Hippocampal formation (tissue), 2 donors: ENCODE results near the gene ZNF22.
"Not testable (repeated sequence)": the region's sequence is repeated elsewhere in the genome, so short reads cannot be mapped to it uniquely, and the experiment has no call there.

Experiments used
- DNase-seq, 2 donors: peaks; one replicate each; lab custom pipeline; 2025; lab: John Stamatoyannopoulos, UW

ZNF22 gene

GRCh38 chr10:44991571-44991970 is 9.2 kb upstream of the ZNF22 start:
- no peak for DNase-seq

- no peak for DNase-seq
Measured at GRCh38 chr10:44992070-44992731, 8.5 kb upstream of the ZNF22 start.

GRCh38 chr10:44992732-44993225 is 7.9 kb upstream of the ZNF22 start:
- no peak for DNase-seq

GRCh38 chr10:44993226-44993921 is 7.3 kb upstream of the ZNF22 start:
- no peak for DNase-seq

GRCh38 chr10:44993922-44994751 is 6.6 kb upstream of the ZNF22 start:
- no peak for DNase-seq

- DNase-seq = no peak
Measured at GRCh38 chr10:44994752-44995530, 5.8 kb upstream of the ZNF22 start.

- no peak for DNase-seq
Measured at GRCh38 chr10:44995581-44995913, 5.2 kb upstream of the ZNF22 start.

- DNase-seq = peak in 1 of 2 donors; percentile 54
Measured at GRCh38 chr10:44995914-44996669, 4.6 kb upstream of the ZNF22 start.

- DNase-seq = no peak
Measured at GRCh38 chr10:44997105-44997748, 3.5 kb upstream of the ZNF22 start.

- DNase-seq = no peak
Measured at GRCh38 chr10:44998146-44998631, 2.5 kb upstream of the ZNF22 start.

- no peak for DNase-seq
Measured at GRCh38 chr10:45000138-45000751, 478 bp upstream of the ZNF22 start.

- DNase-seq = peak in 1 of 2 donors; percentile 52
Measured at GRCh38 chr10:45001381-45002148, 842 bp downstream of the ZNF22 start.

- DNase-seq = no peak
Measured at GRCh38 chr10:45003432-45004000, 2.8 kb downstream of the ZNF22 start.

- DNase-seq = no peak
Measured at GRCh38 chr10:45004661-45005060, 3.9 kb downstream of the ZNF22 start.

GRCh38 chr10:45005284-45005683 is 4.6 kb downstream of the ZNF22 start:
- no peak for DNase-seq

GRCh38 chr10:45006276-45007030 is 5.7 kb downstream of the ZNF22 start:
- no peak for DNase-seq

- DNase-seq = peak in 1 of 2 donors; percentile 91
Measured at GRCh38 chr10:45008524-45009161, 7.9 kb downstream of the ZNF22 start.

- DNase-seq = not testable (repeated sequence)
Measured at GRCh38 chr10:45014557-45014956, 13.8 kb downstream of the ZNF22 start.
